NCI-H1694 treated with DMSO at 0.1 percent for 48 hours (cell line): Measurements from ENCODE around the gene ZDHHC7.
"Not testable (repeated sequence)": the region's sequence is repeated elsewhere in the genome, so short reads cannot be mapped to it uniquely, and the experiment has no call there.

Experiments used
- DNase-seq: peaks from one replicate; lab custom pipeline; 2025; lab: John Stamatoyannopoulos, UW

The ZDHHC7 gene

GRCh38 chr16:85042606-85043005 is 31.3 kb upstream of the ZDHHC7 start:
- DNase-seq, result no peak

GRCh38 chr16:85042167-85042526 is 30.8 kb upstream of the ZDHHC7 start:
- DNase-seq, result no peak

GRCh38 chr16:85041219-85042166 is 30.2 kb upstream of the ZDHHC7 start:
- DNase-seq, result peak; percentile 65

- DNase-seq, result no peak
Measured at GRCh38 chr16:85040685-85041084, 29.4 kb upstream of the ZDHHC7 start.

GRCh38 chr16:85037721-85038120 is 26.4 kb upstream of the ZDHHC7 start:
- no peak for DNase-seq

- DNase-seq, result no peak
Measured at GRCh38 chr16:85037050-85037410, 25.7 kb upstream of the ZDHHC7 start.

- no peak for DNase-seq
Measured at GRCh38 chr16:85036236-85037049, 25.1 kb upstream of the ZDHHC7 start.

GRCh38 chr16:85034591-85035433 is 23.5 kb upstream of the ZDHHC7 start:
- DNase-seq, result no peak

GRCh38 chr16:85033171-85033570 is 21.8 kb upstream of the ZDHHC7 start:
- no peak for DNase-seq

- DNase-seq, result not testable (repeated sequence)
Measured at GRCh38 chr16:85032187-85032586, 20.9 kb upstream of the ZDHHC7 start.

GRCh38 chr16:85031451-85031850 is 20.1 kb upstream of the ZDHHC7 start:
- no peak for DNase-seq

GRCh38 chr16:85029981-85030401 is 18.7 kb upstream of the ZDHHC7 start:
- DNase-seq, result no peak

GRCh38 chr16:85029408-85029784 is 18.1 kb upstream of the ZDHHC7 start:
- DNase-seq, result no peak

- DNase-seq, result peak; percentile 29
Measured at GRCh38 chr16:85028685-85029407, 17.5 kb upstream of the ZDHHC7 start.

- no peak for DNase-seq
Measured at GRCh38 chr16:85027958-85028684, 16.8 kb upstream of the ZDHHC7 start.

GRCh38 chr16:85027349-85027957 is 16.1 kb upstream of the ZDHHC7 start, which contains the start of gene KIAA0513:
KIAA0513 (plus strand) TSS chr16:85027795; CDS start chr16:85067072, 39,277 bp downstream.
- peak; percentile 88 for DNase-seq

- DNase-seq, result no peak
Measured at GRCh38 chr16:85026703-85027102, 15.4 kb upstream of the ZDHHC7 start.

GRCh38 chr16:85025781-85026653 is 14.7 kb upstream of the ZDHHC7 start:
- no peak for DNase-seq

GRCh38 chr16:85019659-85020245 is 8.4 kb upstream of the ZDHHC7 start:
- no peak for DNase-seq
